RPMI8226 (cell line): ENCODE results near the gene PIP4K2A.
A peak's percentile ranks its signal among the peaks of the same experiment; 100 is the strongest.
"Not testable (repeated sequence)": the region's sequence is repeated elsewhere in the genome, so short reads cannot be mapped to it uniquely, and the experiment has no call there.

Source experiments
- DNase-seq: peaks from one replicate; pipeline ENCODE4 v3.0.0-alpha.2; 2015

PIP4K2A gene

DNA sequence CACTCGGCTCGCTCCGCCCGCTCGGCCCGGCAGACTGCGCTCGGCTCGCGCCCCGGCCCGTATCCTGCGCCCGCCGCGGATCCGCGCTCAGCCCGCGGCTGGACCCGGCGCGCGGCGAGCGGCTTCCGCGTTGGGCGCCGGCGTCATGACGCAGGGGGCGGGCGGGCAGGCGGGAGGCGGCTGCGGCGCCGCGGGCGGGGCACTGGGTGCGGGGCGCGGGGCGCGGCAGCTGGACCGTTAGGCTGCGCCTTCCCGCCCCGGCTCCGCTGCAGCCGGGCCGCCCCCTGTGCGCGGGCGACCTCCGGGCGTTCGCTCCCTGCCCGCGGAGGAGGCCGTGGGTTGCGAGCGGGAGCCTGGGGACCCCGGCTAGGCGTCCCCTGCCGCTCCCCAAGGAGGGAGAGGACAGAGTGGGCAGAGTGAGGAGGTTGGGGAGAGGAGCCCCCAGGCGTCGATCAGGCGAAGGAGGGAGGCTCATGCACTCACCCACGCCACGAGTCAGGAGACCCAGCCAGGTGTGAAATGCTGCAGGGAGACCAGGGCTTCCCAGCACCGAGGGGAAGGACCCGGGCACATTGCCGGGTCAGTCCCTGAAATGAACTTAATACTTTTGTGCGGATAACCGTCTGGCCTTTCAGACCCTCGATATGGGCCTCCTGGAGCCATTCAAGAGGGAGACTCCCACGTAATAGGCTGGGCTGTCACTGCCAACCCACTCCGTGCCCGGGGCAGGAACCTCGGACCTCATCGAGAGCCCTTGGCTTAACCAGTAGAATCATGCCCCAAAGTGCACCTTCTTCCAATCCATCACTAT, at the start of gene PIP4K2A:
PIP4K2A (minus strand) TSS at position 100 of the 811 bp plus-strand sequence. CDS start 252 bp downstream, outside the sequence.
- DNase-seq = peak; percentile 87

DNA sequence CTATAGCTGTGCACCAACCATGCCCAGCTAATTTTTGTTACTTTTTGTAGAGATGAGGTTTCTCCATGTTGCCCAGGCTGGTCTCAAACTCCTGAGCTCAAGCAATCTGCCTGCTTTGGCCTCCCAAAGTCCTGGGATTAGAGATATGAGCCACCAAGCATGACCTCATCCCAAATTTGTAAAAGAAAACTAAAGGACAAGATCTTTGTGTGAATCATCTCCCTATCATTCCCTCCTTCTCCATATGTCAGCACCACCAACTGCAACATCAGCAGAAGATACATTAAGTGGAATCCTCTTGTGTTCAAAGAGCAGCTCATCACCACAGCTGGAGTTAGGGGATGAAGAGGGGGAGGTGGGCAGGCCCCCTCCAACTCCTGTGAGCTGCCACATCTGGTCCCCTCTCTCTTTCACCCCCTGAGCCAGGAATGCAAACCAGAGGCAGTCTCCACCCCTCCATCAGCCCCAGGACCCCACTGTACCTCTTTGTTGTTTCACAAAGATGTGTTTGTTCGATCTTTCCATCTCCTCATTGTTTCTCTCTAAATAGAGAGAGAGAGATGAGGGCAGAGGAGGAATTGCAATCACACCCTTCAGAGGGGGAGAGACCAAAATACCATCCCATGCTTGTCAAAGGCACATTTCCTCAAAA, 47.3 kb upstream of the PIP4K2A start:
- no peak for DNase-seq

DNA sequence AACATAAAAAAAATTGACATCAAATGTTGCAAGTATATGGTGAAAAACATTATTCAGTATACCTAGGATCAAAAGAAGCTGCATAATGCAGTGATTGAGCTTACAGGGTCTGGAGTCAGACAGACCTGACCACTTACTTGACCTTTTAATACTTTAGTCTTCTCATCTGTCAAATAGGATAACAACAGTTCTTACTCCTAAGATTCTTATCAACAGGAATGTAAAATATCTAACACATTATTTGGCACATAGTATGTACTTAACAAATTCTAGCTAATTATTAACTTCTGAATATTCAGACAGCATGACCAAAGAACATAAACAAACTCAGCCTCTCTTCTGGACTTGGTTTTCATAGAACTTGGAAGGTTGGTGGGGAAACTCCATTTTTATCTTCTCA, 45.6 kb upstream of the PIP4K2A start:
- DNase-seq = no peak

DNA sequence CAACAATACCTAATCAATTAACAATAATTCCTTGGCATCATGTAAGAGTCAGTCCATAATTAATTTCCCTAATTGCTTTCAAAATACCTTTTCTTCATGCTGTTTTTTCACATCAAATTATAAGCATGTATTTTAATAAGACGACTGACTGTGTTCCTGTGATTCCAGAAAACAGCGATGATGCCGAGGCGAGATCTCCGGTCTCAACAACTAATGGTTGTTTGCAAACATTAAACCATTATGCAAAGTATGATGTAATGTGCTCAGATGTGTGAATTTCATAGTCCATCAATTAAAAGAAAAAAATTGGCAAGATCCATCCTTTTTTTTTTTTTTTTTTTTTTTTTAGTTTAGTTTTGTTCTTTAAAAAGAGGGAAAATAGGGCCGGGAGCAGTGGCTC, 44.5 kb upstream of the PIP4K2A start:
- no peak for DNase-seq

DNA sequence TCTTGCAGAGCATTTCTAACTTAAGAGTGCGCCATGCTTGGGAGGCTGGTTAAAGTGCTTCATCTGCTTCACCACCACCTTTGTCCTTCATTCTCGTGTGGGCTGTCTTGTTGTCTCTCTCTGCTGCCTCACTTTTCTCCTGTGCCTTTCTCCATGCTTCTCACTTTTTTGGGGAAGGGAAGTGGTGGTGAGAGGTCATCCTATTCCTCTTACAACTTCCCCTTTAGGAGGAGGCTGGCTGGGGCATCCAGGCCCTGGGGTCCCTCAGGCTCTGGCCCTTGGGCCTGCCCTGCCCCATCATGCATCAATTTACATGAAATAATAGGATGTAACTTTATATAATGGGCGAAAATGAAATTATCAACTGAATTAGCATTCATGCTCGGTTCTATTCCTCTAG, 39.9 kb upstream of the PIP4K2A start:
- no peak for DNase-seq

DNA sequence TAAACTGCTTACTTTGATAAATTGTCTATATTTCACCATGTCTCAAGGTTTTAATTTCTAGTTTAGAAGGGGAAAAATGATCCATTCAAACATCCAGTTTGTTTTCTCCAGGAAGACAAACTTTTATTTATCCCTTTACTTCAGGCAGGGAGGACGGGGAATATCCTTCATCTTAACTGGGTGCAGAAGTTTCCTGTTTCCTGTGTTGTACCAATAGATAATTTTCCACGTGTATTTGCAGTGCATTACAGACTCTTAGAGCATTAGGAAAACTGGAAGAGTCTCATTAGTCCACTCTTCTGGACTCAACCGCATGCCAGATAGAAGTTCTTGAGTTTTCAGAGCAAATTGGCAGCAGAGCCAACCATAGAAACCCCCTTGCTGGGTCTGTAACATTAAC, 39.4 kb upstream of the PIP4K2A start:
- no peak for DNase-seq

DNA sequence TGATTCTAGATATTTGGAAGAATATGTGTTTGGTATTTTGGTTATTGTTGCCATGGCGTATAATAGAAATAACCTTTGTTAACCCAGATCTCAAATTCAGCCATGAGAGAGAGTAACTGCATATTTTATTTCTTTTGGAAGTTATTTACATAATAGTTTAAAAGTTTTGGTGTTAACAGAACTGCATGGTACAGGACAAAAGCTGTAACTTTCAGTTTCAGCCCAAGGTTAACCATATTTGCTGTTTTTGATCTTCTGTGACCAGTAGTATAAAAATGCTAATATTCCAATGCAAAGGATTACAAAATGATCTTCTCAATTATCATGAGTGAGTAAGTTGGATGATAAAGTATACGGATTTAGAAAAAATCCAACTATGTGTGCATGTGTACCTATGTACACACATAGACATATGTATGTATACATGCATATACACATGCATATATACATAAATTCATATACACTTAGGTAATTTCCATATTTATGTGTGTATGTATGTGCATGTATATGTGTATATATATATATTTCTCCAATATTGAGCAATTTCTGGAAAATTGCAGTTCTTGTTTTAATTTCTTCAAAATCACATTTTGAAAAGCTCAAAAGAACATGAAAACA, 38.0 kb upstream of the PIP4K2A start:
- no peak for DNase-seq

DNA sequence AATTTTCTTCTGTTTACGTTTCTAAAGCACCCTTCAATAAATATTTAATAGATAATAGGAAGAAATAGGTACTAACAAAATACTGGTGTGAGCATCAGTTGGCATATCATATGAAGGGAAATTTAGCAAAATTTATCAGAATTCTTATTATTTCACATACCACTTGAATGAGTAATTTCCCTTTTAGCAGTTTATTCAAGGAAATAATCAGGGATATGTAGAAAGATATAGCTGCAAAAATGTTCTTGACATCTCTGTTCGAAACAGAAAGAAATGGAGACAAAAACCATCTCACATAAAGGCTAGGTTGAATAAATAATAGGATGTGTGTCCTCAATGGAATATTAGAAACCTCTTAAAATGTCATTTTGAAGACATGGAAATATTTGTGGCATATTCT, 35.8 kb upstream of the PIP4K2A start:
- DNase-seq = no peak

DNA sequence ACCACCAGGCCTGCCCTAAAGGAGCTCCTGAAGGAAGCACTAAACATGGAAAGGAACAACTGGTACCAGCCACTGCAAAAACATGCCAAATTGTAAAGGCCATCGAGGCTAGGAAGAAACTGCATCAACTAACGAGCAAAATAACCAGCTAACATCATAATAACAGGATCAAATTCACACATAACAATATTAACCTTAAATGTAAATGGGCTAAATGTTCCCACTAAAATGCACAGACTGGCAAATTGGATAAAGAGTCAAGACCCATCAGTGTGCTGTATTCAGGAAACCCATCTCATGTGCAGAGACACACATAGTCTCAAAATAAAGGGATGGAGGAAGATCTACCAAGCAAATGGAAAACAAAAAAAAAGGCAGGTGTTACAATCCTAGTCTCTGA, 30.5 kb upstream of the PIP4K2A start:
- DNase-seq = not testable (repeated sequence)

DNA sequence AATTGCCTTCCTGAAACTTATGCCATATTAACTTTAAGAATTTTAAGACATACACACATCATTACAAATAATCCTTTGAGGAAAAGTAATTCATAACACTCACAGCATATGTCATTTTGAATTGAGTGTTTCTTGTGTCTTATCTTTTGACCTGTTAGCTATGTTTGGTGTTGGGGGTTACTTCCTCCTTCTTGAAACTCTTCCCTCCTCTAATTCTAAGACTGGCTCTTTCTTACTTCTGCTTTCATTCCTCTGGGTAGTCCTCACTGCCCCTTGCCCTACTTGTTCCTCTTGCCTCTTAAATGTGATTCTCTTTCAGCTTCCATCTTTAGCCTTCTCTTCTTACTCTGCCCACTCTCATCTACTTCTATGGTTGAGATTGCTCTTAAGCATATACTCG, 28.3 kb upstream of the PIP4K2A start:
- peak; percentile 49 for DNase-seq

DNA sequence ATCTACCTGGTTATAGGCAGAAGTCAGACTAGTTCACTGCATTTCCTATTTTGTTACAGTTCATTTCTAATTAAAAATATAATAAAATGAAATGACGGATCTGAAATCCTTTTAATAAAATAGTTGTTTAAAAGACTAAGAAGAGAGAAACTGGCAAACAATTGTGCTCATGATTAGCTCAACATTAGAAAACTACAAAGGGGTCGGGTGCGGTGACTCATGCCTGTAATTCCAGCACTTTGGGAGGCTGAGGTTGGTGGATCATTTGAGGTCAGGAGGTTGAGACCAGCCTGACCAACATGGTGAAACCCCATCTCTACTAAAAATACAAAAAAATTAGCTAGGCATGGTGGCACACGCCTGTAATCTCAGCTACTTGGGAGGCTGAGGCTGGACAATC, 27.3 kb upstream of the PIP4K2A start:
- not testable (repeated sequence) for DNase-seq

DNA sequence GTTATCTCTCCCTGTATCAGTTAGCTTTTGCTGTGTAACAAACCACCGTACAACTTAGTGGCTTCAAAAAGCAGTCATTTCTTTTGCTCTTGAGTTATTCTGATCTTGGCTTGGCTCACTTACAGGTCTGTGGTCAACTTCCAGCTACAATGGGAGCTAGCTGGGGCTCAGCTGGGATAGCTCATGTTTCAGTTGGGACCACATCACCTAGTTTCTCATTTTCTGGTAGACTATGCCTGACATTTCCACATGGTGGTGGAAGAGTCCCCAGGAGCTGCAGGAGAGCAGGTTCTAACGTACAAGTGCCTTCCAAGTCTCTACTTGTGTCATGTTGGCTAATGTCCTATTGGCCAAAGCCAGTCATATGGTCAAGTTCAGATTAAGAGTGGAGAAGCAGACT, 25.8 kb upstream of the PIP4K2A start:
- DNase-seq = no peak

DNA sequence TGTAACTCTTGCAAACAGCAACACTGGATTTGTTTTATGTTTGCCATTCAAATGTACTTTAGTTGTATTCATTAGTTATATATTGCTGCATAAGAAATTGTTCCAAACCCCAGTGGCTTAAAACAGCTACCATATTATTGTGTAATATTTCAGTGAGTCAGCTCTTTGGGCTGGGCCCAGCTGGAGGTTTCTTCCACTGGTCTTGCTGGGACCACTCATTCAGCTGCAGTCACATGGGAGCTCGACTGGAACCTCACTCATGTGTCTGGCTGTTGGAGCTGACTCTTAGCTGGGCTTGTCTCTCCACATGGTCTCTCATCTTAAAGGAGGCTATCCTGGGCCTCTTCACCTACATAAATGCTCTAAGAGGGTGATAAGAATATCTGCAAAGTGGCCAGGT, 23.2 kb upstream of the PIP4K2A start:
- DNase-seq = no peak

DNA sequence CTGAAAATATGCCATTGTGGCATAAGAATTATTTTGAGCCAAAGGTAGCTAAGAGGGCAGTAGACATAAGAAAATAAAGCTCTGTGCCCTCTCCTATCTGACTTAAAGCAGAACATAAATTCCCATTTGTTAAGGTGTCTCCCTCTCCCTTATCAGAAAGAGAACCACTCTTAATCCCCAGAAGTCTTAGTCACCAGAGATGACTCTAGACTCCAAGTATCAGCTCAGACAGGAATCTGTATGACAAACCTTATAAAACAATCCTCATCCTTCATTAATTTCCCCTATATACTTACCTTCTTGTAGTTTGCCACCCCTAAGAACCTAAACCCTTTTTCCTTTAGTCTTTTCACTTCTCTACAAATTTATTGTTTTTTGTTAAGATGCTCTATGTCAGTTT, 21.8 kb upstream of the PIP4K2A start:
- DNase-seq = no peak

DNA sequence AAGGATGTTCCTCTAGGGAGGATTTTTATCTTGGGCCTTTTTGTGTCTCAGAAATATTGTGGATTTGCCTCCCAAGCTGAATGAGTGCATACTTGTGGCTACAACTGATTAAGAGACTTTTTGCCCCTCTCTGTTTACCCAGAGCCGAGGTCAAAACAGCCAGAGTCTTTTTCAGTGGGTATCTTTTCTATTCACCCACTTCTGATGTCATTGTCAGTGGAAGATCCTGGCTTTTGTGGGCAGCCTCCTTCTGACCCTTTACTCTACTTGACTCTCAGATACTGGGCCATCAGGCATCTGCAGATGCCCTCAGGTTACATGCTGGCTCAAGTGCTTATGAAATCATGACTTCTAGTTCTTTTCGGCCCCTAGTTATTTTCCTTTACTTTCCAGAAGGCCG, 19.6 kb upstream of the PIP4K2A start:
- no peak for DNase-seq

DNA sequence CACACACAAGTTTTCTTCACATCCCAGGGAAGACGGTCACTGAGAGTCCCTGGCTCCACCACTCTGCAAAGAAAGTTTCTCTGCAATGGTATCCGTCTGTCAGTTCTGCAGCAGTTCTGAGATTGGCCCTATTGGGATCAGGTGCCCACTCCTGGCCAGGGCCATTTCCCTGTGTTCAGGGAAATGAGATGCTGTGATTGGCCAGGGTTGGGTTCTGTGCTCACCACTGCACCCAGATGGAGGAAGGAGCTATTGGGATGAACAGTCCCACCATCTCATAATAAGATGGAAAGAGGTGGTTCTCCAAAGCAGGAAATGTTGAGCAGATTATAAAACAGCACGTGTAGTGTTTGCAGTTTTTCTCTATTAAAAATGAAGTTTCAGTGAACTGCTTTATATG, 13.3 kb upstream of the PIP4K2A start:
- DNase-seq = no peak

DNA sequence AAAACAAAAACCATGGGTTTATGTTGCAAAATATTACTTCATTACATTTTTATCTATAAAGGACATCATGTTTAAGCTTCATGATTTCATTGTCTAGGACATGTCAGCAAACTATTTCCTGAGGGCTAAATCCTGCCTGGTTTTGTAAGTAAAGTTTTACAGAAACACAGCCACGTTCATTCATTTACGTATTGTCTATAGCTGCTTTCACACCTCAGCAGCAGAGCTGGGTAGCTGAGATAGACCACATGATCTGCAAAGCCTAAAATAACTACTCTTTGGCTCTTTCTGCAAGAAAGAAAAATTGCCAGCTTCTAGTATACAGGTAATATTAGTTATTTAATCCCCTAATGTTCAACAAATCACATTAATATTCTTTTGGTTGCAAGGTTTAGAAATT, 12.7 kb upstream of the PIP4K2A start:
- no peak for DNase-seq

DNA sequence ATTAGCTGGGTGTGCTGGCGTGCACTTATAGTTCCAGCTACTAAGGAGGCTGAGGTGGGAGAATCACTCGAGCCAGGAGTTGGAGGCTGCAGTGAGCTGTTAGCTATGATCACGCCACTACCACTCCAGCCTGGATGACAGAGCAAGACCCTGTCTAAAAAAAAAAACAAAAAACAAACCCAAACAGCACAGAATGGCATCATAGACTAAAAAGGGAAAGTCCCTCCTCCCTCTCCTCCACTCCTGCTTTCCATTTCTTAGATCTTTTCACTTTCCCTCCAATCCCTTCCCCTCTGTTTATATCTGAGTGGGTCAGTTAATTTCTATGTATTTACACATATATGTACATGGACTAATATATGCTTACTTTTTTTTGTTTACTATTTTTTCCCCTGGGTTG, 10.4 kb upstream of the PIP4K2A start:
- DNase-seq = no peak

DNA sequence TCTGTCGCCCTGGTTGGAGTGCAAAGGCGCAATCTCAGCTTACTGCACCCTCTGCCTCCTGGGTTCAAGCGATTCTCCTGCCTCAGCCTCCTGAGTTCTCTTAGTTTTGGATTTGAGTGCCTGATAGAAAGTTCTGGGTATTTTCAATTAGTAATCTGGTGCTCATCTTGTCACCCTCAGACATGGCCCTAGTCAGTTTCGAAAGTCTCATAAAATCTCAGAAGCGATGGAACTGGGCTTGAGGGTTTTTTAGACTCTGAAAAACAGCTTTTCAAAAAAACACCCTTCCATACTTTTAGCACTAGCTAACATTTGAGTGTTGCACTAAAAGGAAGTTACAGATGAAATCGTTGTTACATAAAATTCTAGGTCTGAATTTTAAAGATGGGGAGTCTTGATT, 9.4 kb upstream of the PIP4K2A start:
- DNase-seq = no peak

DNA sequence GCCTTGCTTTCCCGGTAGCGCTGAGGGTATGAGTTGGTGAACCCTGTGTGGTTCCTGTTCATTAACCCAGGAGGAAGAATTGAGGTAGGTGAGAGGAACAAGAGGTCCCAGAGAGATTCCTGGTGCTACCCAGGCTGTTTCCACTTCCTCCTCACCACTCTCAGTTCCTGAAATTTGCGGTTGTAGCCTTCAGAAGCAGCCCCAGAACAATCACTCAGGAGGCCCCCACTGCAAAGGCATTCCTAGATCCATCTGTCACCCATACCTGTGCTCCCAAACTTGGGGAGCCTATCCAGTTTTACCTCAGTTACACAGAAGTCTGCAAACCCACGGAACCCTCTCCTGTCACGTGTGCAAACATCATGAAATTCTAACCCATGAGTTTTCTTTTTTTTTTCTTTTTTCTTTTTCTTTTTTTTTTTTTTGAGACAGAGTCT, 9.0 kb upstream of the PIP4K2A start:
- peak; percentile 80 for DNase-seq

DNA sequence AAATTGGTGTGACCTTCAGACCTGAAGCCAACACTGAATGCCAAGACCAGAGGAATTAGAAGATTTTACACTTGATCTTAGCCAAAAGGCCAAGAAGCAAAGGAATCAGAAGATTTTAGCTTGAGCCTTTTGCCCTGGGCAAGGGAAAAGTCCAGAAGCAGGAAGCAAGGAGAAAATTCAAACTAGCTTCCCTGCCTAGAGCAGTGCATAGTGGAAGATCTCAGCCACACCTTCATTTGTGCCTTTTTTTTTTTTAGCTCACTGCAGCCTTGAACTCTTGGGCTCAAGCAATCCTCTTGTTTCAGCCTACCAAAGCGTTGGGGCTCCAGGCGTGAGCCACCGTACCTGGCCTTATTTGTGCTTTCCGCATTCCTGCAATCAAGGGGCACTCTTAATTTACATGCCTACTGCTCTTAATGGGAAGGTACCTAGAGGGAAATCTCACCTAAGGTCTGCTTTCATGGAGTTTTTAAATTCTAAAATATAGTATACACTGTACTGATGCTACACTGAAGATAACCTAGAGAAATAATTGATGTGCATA, 8.3 kb upstream of the PIP4K2A start:
- no peak for DNase-seq

DNA sequence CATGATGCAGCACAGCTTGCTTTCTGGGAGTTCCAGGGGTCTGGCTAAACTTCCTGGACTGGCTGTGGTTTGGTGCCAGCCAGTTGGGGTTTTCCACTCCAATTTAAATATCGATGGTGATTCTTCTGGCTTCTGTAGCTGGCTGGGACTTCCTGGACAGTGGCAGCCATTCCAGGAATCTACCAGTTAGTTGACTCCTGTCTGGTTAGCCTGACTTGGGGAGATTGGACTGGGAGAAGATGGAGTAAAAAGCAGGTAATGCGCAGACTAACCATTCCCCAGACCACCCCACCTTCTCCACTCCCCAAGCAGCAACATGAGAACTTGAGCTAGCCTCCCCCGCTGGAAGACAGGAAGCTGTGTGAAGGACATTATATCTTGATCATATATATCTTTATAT, 6.3 kb upstream of the PIP4K2A start:
- DNase-seq = no peak

DNA sequence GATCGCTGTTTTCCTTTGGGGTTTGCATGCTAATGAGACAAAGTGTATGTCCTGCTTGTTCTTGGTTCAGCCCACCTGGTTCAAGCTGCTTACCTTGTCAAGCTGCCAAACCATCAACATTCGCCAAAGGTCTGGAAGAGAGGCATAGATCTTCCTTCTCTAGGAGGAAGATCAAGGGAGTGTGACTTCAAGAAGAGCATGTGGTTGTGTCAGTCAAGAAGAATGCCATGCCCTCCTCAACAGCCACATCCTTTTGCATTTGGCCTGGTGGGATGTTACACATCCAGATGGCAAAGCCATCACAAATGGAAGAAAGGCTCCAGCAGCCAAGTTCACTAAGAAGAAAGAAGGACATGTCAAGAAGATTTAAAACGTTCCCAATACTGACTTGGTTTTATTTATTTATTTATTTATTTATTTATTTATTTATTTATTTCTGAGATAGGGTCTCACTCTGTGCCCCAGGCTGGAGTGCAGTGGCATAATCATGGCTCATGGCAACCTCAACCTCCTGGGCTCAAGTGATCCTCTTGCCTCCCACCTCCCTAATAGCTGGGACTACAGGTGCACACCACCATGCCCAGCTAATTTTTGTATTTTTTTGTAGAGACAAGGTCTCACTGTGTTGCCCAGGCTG, 5.1 kb upstream of the PIP4K2A start:
- DNase-seq = peak; percentile 12
